ENCODE results near the gene SCAMP1.

Gene SCAMP1

DNA sequence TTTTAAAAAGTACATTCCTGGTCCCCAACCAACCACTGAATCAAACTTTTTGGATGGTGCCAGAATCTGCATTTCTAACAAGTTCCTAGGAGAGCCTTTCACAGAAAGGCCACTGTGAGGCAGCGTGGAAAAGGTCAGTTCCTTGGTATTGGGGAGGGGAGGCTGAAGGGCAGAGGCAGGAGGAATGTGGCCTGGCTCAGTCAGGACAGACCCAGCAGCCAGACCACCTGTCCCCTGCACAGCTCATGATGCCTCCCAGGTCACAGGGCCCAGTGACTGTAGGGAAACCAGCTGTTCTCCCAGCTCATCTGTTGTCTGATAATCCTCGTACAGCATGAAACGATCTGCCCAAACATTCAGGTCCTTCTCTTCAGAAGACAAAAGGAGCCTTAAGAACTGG is 155.3 kb downstream of the SCAMP1 start:
- H2AFZ ChIP-seq (ENCODE audit: low read depth, low read length): no peak overlapping the region
- H3K36me3 ChIP-seq (ENCODE audit: control insufficient read depth in 1 of 2, insufficient read depth in 2 of 2, low read depth in 1 of 2, low read length in 2 of 2): peaks cover 0 to 8% of the 10 kb centered on the region in 2 experiments
- peak overlapping the region in 1 of 2 experiments; percentile 5 for H3K14ac ChIP-seq (ENCODE audit: low read length in 2 of 2)
- 95% methylated on average over 1 of the region's 3 CpGs for WGBS
- no peak overlapping the region for H3K23ac ChIP-seq (ENCODE audit: low read length in 2 of 2)
- no peak overlapping the region for H3K4me2 ChIP-seq (ENCODE audit: low read length, poor library complexity, severe bottlenecking)
- no peak overlapping the region for H2BK120ac ChIP-seq (ENCODE audit: low read depth, low read length)
- H3K4me3 ChIP-seq (ENCODE audit: insufficient read depth in 1 of 2, low read depth in 1 of 2, low read length in 2 of 2): no peak overlapping the region
- no peak overlapping the region for H2BK5ac ChIP-seq (ENCODE audit: low read depth, low read length, poor library complexity, severe bottlenecking)
- H3K27ac ChIP-seq (ENCODE audit: low read length, poor library complexity, severe bottlenecking): no peak overlapping the region
- no peak overlapping the region for H4K91ac ChIP-seq (ENCODE audit: low read length)
- H3K4me1 ChIP-seq (ENCODE audit: control insufficient read depth, insufficient read depth, low read depth, low read length): peaks cover 7% of the 10 kb centered on the region
- no peak overlapping the region for H2BK15ac ChIP-seq (ENCODE audit: low read depth, poor library complexity, severe bottlenecking)
- H2AK5ac ChIP-seq (ENCODE audit: low read length, severe bottlenecking): no peak overlapping the region
- H4K8ac ChIP-seq (ENCODE audit: low read length): no peak overlapping the region
- no peak overlapping the region for H3K18ac ChIP-seq (ENCODE audit: low read depth in 1 of 2, low read length in 2 of 2)
- no peak for DNase-seq
- H3K27me3 ChIP-seq (ENCODE audit: control insufficient read depth in 1 of 2, insufficient read depth in 1 of 2, low read length in 2 of 2): no peaks in the 10 kb centered on the region
- H3K9ac ChIP-seq (ENCODE audit: low read length): no peak overlapping the region
- H3K4ac ChIP-seq (ENCODE audit: low read depth in 1 of 2, low read length in 2 of 2): no peak overlapping the region
- H3K9me3 ChIP-seq (ENCODE audit: control insufficient read depth, low read length): no peaks in the 10 kb centered on the region
- no peak overlapping the region for H2BK12ac ChIP-seq (ENCODE audit: low read length in 2 of 2)
- peaks cover 22% of the 10 kb centered on the region for H3K79me1 ChIP-seq (replicated peaks; ENCODE audit: low read length, poor library complexity, severe bottlenecking)

DNA sequence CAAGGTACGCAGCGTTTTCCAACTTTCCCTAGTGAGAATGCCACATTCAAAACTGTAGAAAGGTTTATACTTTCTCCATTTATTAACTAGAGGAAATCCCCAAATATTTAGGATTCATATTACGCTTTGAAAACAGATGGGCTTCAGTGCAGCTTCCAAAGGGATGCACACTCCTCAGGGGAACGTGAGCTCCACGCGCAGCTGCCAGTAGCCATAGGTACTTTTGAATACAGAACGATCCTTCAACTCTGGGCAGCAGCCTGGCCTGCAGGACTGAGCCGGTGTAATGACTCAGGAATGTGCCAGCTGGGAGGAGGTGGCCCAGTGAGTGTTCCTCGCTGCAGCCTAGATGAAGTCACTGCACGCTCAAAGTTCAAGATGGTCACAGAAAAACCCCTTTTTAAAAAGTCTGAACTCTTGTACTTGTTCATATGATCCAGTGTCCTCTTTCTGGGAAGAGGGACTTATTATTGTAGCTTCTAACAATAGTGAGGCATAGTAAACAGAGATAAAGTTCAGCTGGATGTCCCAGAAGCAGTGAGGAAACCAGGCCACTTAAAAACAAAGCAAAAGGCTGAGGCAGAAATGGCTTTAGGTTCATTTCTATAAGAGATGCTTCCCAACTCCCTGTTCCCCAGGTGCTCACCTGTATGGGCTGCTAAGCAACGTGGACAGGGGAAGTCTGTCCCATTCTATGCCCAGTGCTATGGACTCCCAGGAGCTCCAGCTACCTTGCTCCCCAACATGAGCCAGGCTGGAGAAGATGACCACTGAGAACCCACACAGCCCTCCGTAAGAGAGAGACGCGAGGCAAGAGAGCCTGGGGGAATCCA is 158.2 kb downstream of the SCAMP1 start:
- peak overlapping the region; percentile 61 for H2BK120ac ChIP-seq (ENCODE audit: low read depth, low read length)
- H2BK5ac ChIP-seq (ENCODE audit: low read depth, low read length, poor library complexity, severe bottlenecking): peak overlapping the region; percentile 46
- H3K27me3 ChIP-seq (ENCODE audit: control insufficient read depth in 1 of 2, insufficient read depth in 1 of 2, low read length in 2 of 2): no peaks in the 10 kb centered on the region
- no peak overlapping the region for H3K4ac ChIP-seq (ENCODE audit: low read depth in 1 of 2, low read length in 2 of 2)
- H3K18ac ChIP-seq (ENCODE audit: low read depth in 1 of 2, low read length in 2 of 2): peak overlapping the region; percentile 18 to 56
- H3K14ac ChIP-seq (ENCODE audit: low read length in 2 of 2): peak overlapping the region in 1 of 2 experiments; percentile 13
- H3K79me1 ChIP-seq (replicated peaks; ENCODE audit: low read length, poor library complexity, severe bottlenecking): peaks cover 20% of the 10 kb centered on the region
- peak overlapping the region; percentile 58 for H4K91ac ChIP-seq (ENCODE audit: low read length)
- H2AK5ac ChIP-seq (ENCODE audit: low read length, severe bottlenecking): peak overlapping the region; percentile 95
- DNase-seq: peak; percentile 96
- H3K36me3 ChIP-seq (ENCODE audit: control insufficient read depth in 1 of 2, insufficient read depth in 2 of 2, low read depth in 1 of 2, low read length in 2 of 2): peaks cover 0 to 11% of the 10 kb centered on the region in 2 experiments
- no peak overlapping the region for H2BK15ac ChIP-seq (ENCODE audit: low read depth, poor library complexity, severe bottlenecking)
- H4K8ac ChIP-seq (ENCODE audit: low read length): peak overlapping the region; percentile 76
- H3K23ac ChIP-seq (ENCODE audit: low read length in 2 of 2): no peak overlapping the region
- no peak overlapping the region for H3K4me2 ChIP-seq (ENCODE audit: low read length, poor library complexity, severe bottlenecking)
- 52% methylated on average over 11 of the region's 14 CpGs for WGBS
- peak overlapping the region; percentile 17 to 93 for H2BK12ac ChIP-seq (ENCODE audit: low read length in 2 of 2)
- peak overlapping the region in 1 of 2 experiments; percentile 27 for H3K4me3 ChIP-seq (ENCODE audit: insufficient read depth in 1 of 2, low read depth in 1 of 2, low read length in 2 of 2)
- peak overlapping the region; percentile 80 for H3K9ac ChIP-seq (ENCODE audit: low read length)
- no peak overlapping the region for H2AFZ ChIP-seq (ENCODE audit: low read depth, low read length)
- H3K4me1 ChIP-seq (ENCODE audit: control insufficient read depth, insufficient read depth, low read depth, low read length): peaks cover 7% of the 10 kb centered on the region
- H3K9me3 ChIP-seq (ENCODE audit: control insufficient read depth, low read length): no peaks in the 10 kb centered on the region
- H3K27ac ChIP-seq (ENCODE audit: low read length, poor library complexity, severe bottlenecking): peak overlapping the region; percentile 75

DNA sequence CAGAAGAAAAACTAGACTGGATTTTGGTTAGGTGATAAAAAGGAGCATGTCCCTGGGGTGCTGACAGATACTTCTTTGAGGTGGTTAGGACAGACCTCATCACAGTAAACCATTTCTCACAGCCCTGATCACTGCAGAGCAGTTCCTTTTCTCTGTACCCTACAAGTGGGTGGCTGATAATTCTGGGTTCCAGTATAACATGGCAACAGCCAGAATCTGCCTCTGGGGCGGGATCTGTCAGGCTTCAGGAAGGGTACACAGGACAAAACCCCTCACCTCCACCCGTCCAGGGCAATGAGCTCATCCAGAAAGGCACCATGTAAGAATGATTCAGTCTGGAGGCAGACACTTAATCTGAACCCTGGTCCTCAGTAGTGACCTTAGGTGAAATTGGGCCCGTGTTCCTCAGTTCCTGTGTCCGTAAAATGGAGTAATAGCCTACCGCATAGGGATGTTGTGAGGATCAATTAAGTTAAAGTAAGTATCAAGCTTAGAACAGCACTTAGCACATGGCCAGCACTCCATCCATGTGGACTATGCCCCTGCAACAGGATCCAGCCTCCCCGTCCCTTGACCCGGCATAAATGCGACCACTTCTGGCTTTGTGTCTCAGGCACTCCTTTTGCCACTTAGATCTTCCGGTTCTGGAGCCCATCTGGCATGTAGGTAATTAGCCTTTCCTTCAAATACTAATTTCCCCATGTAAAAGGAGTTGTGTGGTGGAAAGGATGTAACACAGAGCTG is 159.0 kb downstream of the SCAMP1 start:
- Histone ChIP-seq H3K18ac (ENCODE audit: low read depth in 1 of 2, low read length in 2 of 2) (peak overlapping the region; percentile 54 to 56), H4K91ac (ENCODE audit: low read length) (peak overlapping the region; percentile 58), H2BK15ac (ENCODE audit: low read depth, poor library complexity, severe bottlenecking) (peak overlapping the region; percentile 79)

DNA sequence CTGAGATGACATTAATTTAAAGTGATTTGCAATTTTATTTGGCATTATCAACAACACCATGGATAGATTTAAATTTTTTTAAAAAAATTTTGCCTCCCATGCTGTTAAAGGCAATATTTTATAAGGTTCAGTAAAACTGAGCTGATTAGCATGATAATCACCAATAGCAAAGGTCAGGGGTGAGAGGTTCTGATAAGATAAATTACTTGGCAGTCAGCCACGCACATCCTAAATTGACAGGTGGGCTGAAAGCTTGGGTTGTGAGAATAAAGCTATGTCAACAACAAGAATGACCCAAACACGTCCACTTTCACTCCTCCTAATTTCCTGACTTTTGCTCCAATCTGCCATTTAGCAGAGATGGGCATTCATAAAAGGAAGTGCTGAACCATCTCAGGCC is 161.0 kb downstream of the SCAMP1 start:
- WGBS: 100% methylated on average over 1 of the region's 2 CpGs
- Histone ChIP-seq H2AFZ (ENCODE audit: low read depth, low read length) (no peak overlapping the region), H3K9ac (ENCODE audit: low read length) (no peak overlapping the region), H3K79me1 (replicated peaks; ENCODE audit: low read length, poor library complexity, severe bottlenecking) (peaks cover 22% of the 10 kb centered on the region), H4K91ac (ENCODE audit: low read length) (no peak overlapping the region), H3K36me3 (ENCODE audit: control insufficient read depth in 1 of 2, insufficient read depth in 2 of 2, low read depth in 1 of 2, low read length in 2 of 2) (peaks cover 0 to 8% of the 10 kb centered on the region in 2 experiments), H3K4me2 (ENCODE audit: low read length, poor library complexity, severe bottlenecking) (no peak overlapping the region), H3K27ac (ENCODE audit: low read length, poor library complexity, severe bottlenecking) (no peak overlapping the region), H2BK12ac (ENCODE audit: low read length in 2 of 2) (no peak overlapping the region), H4K8ac (ENCODE audit: low read length) (no peak overlapping the region), H3K4ac (ENCODE audit: low read depth in 1 of 2, low read length in 2 of 2) (no peak overlapping the region), H2BK120ac (ENCODE audit: low read depth, low read length) (no peak overlapping the region), H3K27me3 (ENCODE audit: control insufficient read depth in 1 of 2, insufficient read depth in 1 of 2, low read length in 2 of 2) (no peaks in the 10 kb centered on the region), H2BK15ac (ENCODE audit: low read depth, poor library complexity, severe bottlenecking) (no peak overlapping the region), H2BK5ac (ENCODE audit: low read depth, low read length, poor library complexity, severe bottlenecking) (no peak overlapping the region), H3K14ac (ENCODE audit: low read length in 2 of 2) (no peak overlapping the region), H3K9me3 (ENCODE audit: control insufficient read depth, low read length) (no peaks in the 10 kb centered on the region), H3K4me3 (ENCODE audit: insufficient read depth in 1 of 2, low read depth in 1 of 2, low read length in 2 of 2) (no peak overlapping the region), H3K18ac (ENCODE audit: low read depth in 1 of 2, low read length in 2 of 2) (no peak overlapping the region), H3K4me1 (ENCODE audit: control insufficient read depth, insufficient read depth, low read depth, low read length) (peaks cover 10% of the 10 kb centered on the region), H2AK5ac (ENCODE audit: low read length, severe bottlenecking) (no peak overlapping the region), H3K23ac (ENCODE audit: low read length in 2 of 2) (no peak overlapping the region)
- no peak for DNase-seq

More for the DNA sequence above, 159.0 kb downstream of the SCAMP1 start:
- WGBS: 80% methylated on average over 8 of the region's 9 CpGs
- H3K36me3 ChIP-seq (ENCODE audit: control insufficient read depth in 1 of 2, insufficient read depth in 2 of 2, low read depth in 1 of 2, low read length in 2 of 2): peaks cover 0 to 8% of the 10 kb centered on the region in 2 experiments
- H3K4me3 ChIP-seq (ENCODE audit: insufficient read depth in 1 of 2, low read depth in 1 of 2, low read length in 2 of 2): peak overlapping the region in 1 of 2 experiments; percentile 27
- no peak overlapping the region for H3K4me2 ChIP-seq (ENCODE audit: low read length, poor library complexity, severe bottlenecking)
- H2AK5ac ChIP-seq (ENCODE audit: low read length, severe bottlenecking): peak overlapping the region; percentile 95
- H3K23ac ChIP-seq (ENCODE audit: low read length in 2 of 2): no peak overlapping the region
- peak overlapping the region in 1 of 2 experiments; percentile 11 for H3K4ac ChIP-seq (ENCODE audit: low read depth in 1 of 2, low read length in 2 of 2)
- peak overlapping the region; percentile 80 for H3K9ac ChIP-seq (ENCODE audit: low read length)
- peaks cover 7% of the 10 kb centered on the region for H3K4me1 ChIP-seq (ENCODE audit: control insufficient read depth, insufficient read depth, low read depth, low read length)
- peak overlapping the region in 1 of 2 experiments; percentile 74 for H3K14ac ChIP-seq (ENCODE audit: low read length in 2 of 2)
- H3K79me1 ChIP-seq (replicated peaks; ENCODE audit: low read length, poor library complexity, severe bottlenecking): peaks cover 20% of the 10 kb centered on the region
- peak overlapping the region; percentile 46 for H2BK5ac ChIP-seq (ENCODE audit: low read depth, low read length, poor library complexity, severe bottlenecking)
- peak overlapping the region; percentile 75 for H3K27ac ChIP-seq (ENCODE audit: low read length, poor library complexity, severe bottlenecking)
- peak overlapping the region; percentile 17 to 93 for H2BK12ac ChIP-seq (ENCODE audit: low read length in 2 of 2)
- H3K9me3 ChIP-seq (ENCODE audit: control insufficient read depth, low read length): no peaks in the 10 kb centered on the region
- H3K27me3 ChIP-seq (ENCODE audit: control insufficient read depth in 1 of 2, insufficient read depth in 1 of 2, low read length in 2 of 2): no peaks in the 10 kb centered on the region
- peak; percentile 28 for DNase-seq
- H4K8ac ChIP-seq (ENCODE audit: low read length): peak overlapping the region; percentile 76
- H2BK120ac ChIP-seq (ENCODE audit: low read depth, low read length): peak overlapping the region; percentile 61
- no peak overlapping the region for H2AFZ ChIP-seq (ENCODE audit: low read depth, low read length)

All from mesenchymal stem cell (in vitro differentiated cells and primary cell).